Muscle layer of colon (tissue), 2 donors: ENCODE data around the gene PEA15.

ENCODE experiments used
- H3K27ac ChIP-seq: one replicate; pipeline ENCODE4 v1.7.0; 2013; ENCODE audit warnings: low read depth, mild to moderate bottlenecking, low read length, moderate library complexity
- H3K27me3 ChIP-seq, 2 donors: one replicate each; pipeline ENCODE4 v1.7.0; 2013; ENCODE audit warnings: low read length in 2 of 2, mild to moderate bottlenecking in 2 of 2; ENCODE audit not compliant: insufficient read depth in 2 of 2, control insufficient read depth in 1 of 2
- H3K36me3 ChIP-seq: one replicate; pipeline ENCODE4 v1.7.0; 2013; ENCODE audit warnings: mild to moderate bottlenecking, low read length; ENCODE audit not compliant: insufficient read depth
- H3K4me1 ChIP-seq: one replicate; pipeline ENCODE4 v1.7.0; 2013; ENCODE audit warnings: mild to moderate bottlenecking, low read length; ENCODE audit not compliant: insufficient read depth
- H3K4me3 ChIP-seq, 2 donors: one replicate each; pipeline ENCODE4 v1.7.0; 2013; ENCODE audit warnings: low read length in 2 of 2, low read depth in 1 of 2, mild to moderate bottlenecking in 1 of 2, moderate library complexity in 1 of 2
- H3K9ac ChIP-seq: one replicate; pipeline ENCODE4 v1.7.0; 2013; ENCODE audit warnings: low read length
- H3K9me3 ChIP-seq: one replicate; pipeline ENCODE4 v1.7.0; 2013; ENCODE audit warnings: mild to moderate bottlenecking, low read length
- donor health status: abdominal sarcoma.
- donor health status: Adenocarcinoma of cecum.

PEA15 gene

GRCh38 chr1:160211046-160211790, 6.0 kb downstream of the PEA15 start:
- Histone ChIP-seq H3K4me3 (no peak overlapping the region), H3K27me3 (no peaks in the 10 kb centered on the region), H3K9ac (no peak overlapping the region), H3K27ac (no peak overlapping the region), H3K4me1 (peaks cover 51% of the 10 kb centered on the region), H3K36me3 (peaks cover 57% of the 10 kb centered on the region), H3K9me3 (no peaks in the 10 kb centered on the region)

GRCh38 chr1:160214481-160215140, 9.4 kb downstream of the PEA15 start:
- no peak overlapping the region for H3K27ac ChIP-seq
- H3K4me3 ChIP-seq: no peak overlapping the region
- no peak overlapping the region for H3K9ac ChIP-seq
- peaks cover 45% of the 10 kb centered on the region for H3K4me1 ChIP-seq
- no peaks in the 10 kb centered on the region for H3K27me3 ChIP-seq
- no peaks in the 10 kb centered on the region for H3K9me3 ChIP-seq
- peaks cover 74% of the 10 kb centered on the region for H3K36me3 ChIP-seq

- peaks cover 36% of the 10 kb centered on the region for H3K4me1 ChIP-seq
- H3K9me3 ChIP-seq: no peaks in the 10 kb centered on the region
- H3K4me3 ChIP-seq: no peak overlapping the region
- H3K27ac ChIP-seq: no peak overlapping the region
- H3K36me3 ChIP-seq: peaks cover 88% of the 10 kb centered on the region
- H3K9ac ChIP-seq: no peak overlapping the region
- no peaks in the 10 kb centered on the region for H3K27me3 ChIP-seq
Measured at GRCh38 chr1:160216301-160216700, 11.1 kb downstream of the PEA15 start.

GRCh38 chr1:160217481-160218051, 12.4 kb downstream of the PEA15 start:
- Histone ChIP-seq H3K27me3 (no peaks in the 10 kb centered on the region), H3K9me3 (no peaks in the 10 kb centered on the region), H3K4me3 (no peak overlapping the region), H3K4me1 (peaks cover 36% of the 10 kb centered on the region), H3K27ac (peak overlapping the region; percentile 66), H3K36me3 (peaks cover 88% of the 10 kb centered on the region), H3K9ac (peak overlapping the region; percentile 6)

GRCh38 chr1:160219062-160219929, 14.1 kb downstream of the PEA15 start:
- no peak overlapping the region for H3K4me3 ChIP-seq
- no peaks in the 10 kb centered on the region for H3K9me3 ChIP-seq
- H3K36me3 ChIP-seq: peaks cover 88% of the 10 kb centered on the region
- no peaks in the 10 kb centered on the region for H3K27me3 ChIP-seq
- peak overlapping the region; percentile 67 for H3K27ac ChIP-seq
- H3K9ac ChIP-seq: no peak overlapping the region
- peaks cover 36% of the 10 kb centered on the region for H3K4me1 ChIP-seq

- peaks cover 36% of the 10 kb centered on the region for H3K4me1 ChIP-seq
- H3K36me3 ChIP-seq: peaks cover 88% of the 10 kb centered on the region
- H3K9ac ChIP-seq: no peak overlapping the region
- no peaks in the 10 kb centered on the region for H3K9me3 ChIP-seq
- no peaks in the 10 kb centered on the region for H3K27me3 ChIP-seq
- H3K27ac ChIP-seq: no peak overlapping the region
- no peak overlapping the region for H3K4me3 ChIP-seq
Measured at GRCh38 chr1:160220301-160220700, 15.1 kb downstream of the PEA15 start.

- no peak overlapping the region for H3K27ac ChIP-seq
- H3K36me3 ChIP-seq: peaks cover 86% of the 10 kb centered on the region
- no peak overlapping the region for H3K9ac ChIP-seq
- H3K4me3 ChIP-seq: no peak overlapping the region
- H3K27me3 ChIP-seq: no peaks in the 10 kb centered on the region
- peaks cover 36% of the 10 kb centered on the region for H3K4me1 ChIP-seq
- H3K9me3 ChIP-seq: no peaks in the 10 kb centered on the region
Measured at GRCh38 chr1:160221089-160221488, 15.9 kb downstream of the PEA15 start.

- H3K36me3 ChIP-seq: peaks cover 90% of the 10 kb centered on the region
- H3K9me3 ChIP-seq: no peaks in the 10 kb centered on the region
- H3K9ac ChIP-seq: no peak overlapping the region
- H3K4me3 ChIP-seq: no peak overlapping the region
- H3K4me1 ChIP-seq: peaks cover 28% of the 10 kb centered on the region
- H3K27me3 ChIP-seq: no peaks in the 10 kb centered on the region
- no peak overlapping the region for H3K27ac ChIP-seq
Measured at GRCh38 chr1:160222546-160222945, 17.4 kb downstream of the PEA15 start.

- Histone ChIP-seq H3K4me3 (no peak overlapping the region), H3K9ac (no peak overlapping the region), H3K9me3 (no peaks in the 10 kb centered on the region), H3K27ac (no peak overlapping the region), H3K27me3 (no peaks in the 10 kb centered on the region), H3K4me1 (peaks cover 7% of the 10 kb centered on the region), H3K36me3 (peaks cover 92% of the 10 kb centered on the region)
Measured at GRCh38 chr1:160224606-160225005, 19.4 kb downstream of the PEA15 start.

- no peak overlapping the region for H3K9ac ChIP-seq
- H3K4me3 ChIP-seq: no peak overlapping the region
- no peak overlapping the region for H3K27ac ChIP-seq
- H3K9me3 ChIP-seq: no peaks in the 10 kb centered on the region
- peaks cover 89% of the 10 kb centered on the region for H3K36me3 ChIP-seq
- no peaks in the 10 kb centered on the region for H3K4me1 ChIP-seq
- no peaks in the 10 kb centered on the region for H3K27me3 ChIP-seq
Measured at GRCh38 chr1:160225345-160225744, 20.2 kb downstream of the PEA15 start.

- Histone ChIP-seq H3K9ac (no peak overlapping the region), H3K4me3 (no peak overlapping the region), H3K4me1 (no peaks in the 10 kb centered on the region), H3K27me3 (no peaks in the 10 kb centered on the region), H3K27ac (no peak overlapping the region), H3K9me3 (no peaks in the 10 kb centered on the region), H3K36me3 (peaks cover 88% of the 10 kb centered on the region)
Measured at GRCh38 chr1:160226623-160227022, 21.4 kb downstream of the PEA15 start.
